Tibial nerve (tissue), 4 donors: Measurements from ENCODE around the gene RASGEF1C. TPM values are rescaled to one million over a fixed set of nuclear protein-coding genes. Genes with fewer than 3 reads are reported as not detected.

Experiments used
- DNase-seq, 2 donors: peaks; one replicate each; pipeline ENCODE4 v3.0.0-alpha.2; 2019; ENCODE audit warnings: low spot score in 2 of 2
- H3K27ac ChIP-seq, 4 donors: fragments of 200-600 bp; sonication (generic) in 3 of 4; one replicate each; pipeline ENCODE4 v1.5.1; 2017 to 2019; ENCODE audit warnings: mild to moderate bottlenecking in 1 of 4
- H3K27me3 ChIP-seq, 2 donors: fragments of 200-600 bp; sonication (generic) in 1 of 2; one replicate each; pipeline versions ENCODE4 v1.5.1 to v1.6.0; 2017 to 2019
- H3K36me3 ChIP-seq, 3 donors: fragments of 200-600 bp; sonication (generic); one replicate each; pipeline ENCODE4 v1.5.1; 2018 to 2019
- H3K4me1 ChIP-seq, 4 donors: fragments of 200-600 bp; sonication (generic) in 3 of 4; one replicate each; pipeline ENCODE4 v1.5.1; 2017 to 2019
- H3K4me3 ChIP-seq, 4 donors: fragments of 200-600 bp; sonication (generic) in 3 of 4; one replicate each; pipeline ENCODE4 v1.5.1; 2017 to 2019; ENCODE audit warnings: mild to moderate bottlenecking in 1 of 4, moderate library complexity in 1 of 4
- H3K9me3 ChIP-seq, 4 donors: fragments of 200-600 bp; sonication (generic) in 3 of 4; one replicate each; pipeline ENCODE4 v1.5.1; 2017 to 2019
- CTCF ChIP-seq, 5 experiments: fragments of 200-600 bp in 3 of 5; fragments of 450-650 bp in 2 of 5; sonication (generic) in 3 of 5; IDR thresholded peaks; one replicate each; pipeline ENCODE4 v1.5.1; 2016 to 2019; ENCODE audit warnings: antibody characterized with exemption in 5 of 5, mild to moderate bottlenecking in 3 of 5, moderate library complexity in 2 of 5
- EP300 ChIP-seq, 2 donors: sonication (generic); formaldehyde crosslinking; IDR thresholded peaks; one replicate each; pipeline ENCODE4 v1.6.1; 2017; ENCODE audit warnings: antibody characterized with exemption in 2 of 2, mild to moderate bottlenecking in 1 of 2
- POLR2A ChIP-seq, 2 donors: fragments of 450-650 bp; IDR thresholded peaks; one replicate each; pipeline ENCODE4 v1.6.1; 2017; ENCODE audit warnings: antibody characterized with exemption in 2 of 2, mild to moderate bottlenecking in 2 of 2, moderate library complexity in 2 of 2
- WGBS, 2 donors: methylation state at CpG; one replicate each; pipeline ENCODE4 v1.1.5; 2018; 5-methylcytosine and 5-hydroxymethylcytosine counted together
- total RNA-seq, 4 donors: library from RNA; depleted of rRNA; stranded (reverse); fragments of >200 nt; gene quantifications; one replicate each; pipeline ENCODE4 v1.1.0, GENCODE V29; 2016

RASGEF1C gene
- total RNA-seq, 4 donors from 2014 or later, result 2.7 to 12.0 (median 10.4) TPM

- DNase-seq, result no peak
- Histone ChIP-seq H3K4me3 (peak overlapping the region; percentile 40 to 60 (median 42)), H3K27ac (peak overlapping the region; percentile 40 to 86 (median 71)), H3K36me3 (no peaks in the 10 kb centered on the region), H3K27me3 (peaks cover 0 to 12% of the 10 kb centered on the region in 2 donors), H3K4me1 (peaks cover 0 to 12% (median 3%) of the 10 kb centered on the region in 4 donors), H3K9me3 (no peaks in the 10 kb centered on the region)
- TF ChIP-seq EP300 (IDR thresholded peaks at IDR 0.05), result no peak
- no peak for TF ChIP-seq POLR2A (IDR thresholded peaks at IDR 0.05)
- WGBS, 2 donors, result 36 to 41% methylated on average over 12 to 25 of the region's 25 CpGs
These were observed 1.4 kb downstream of the RASGEF1C start for GRCh38 chr5:180207593-180207992.

GRCh38 chr5:180206993-180207392 lies 2.0 kb downstream of the RASGEF1C start:
- Histone ChIP-seq H3K4me1 (peaks cover 0 to 12% (median 3%) of the 10 kb centered on the region in 4 donors), H3K27ac (peak overlapping the region; percentile 40 to 86 (median 71)), H3K4me3 (peak overlapping the region in 3 of 4 donors; percentile 40 to 60 (median 42)), H3K27me3 (peaks cover 0 to 12% of the 10 kb centered on the region in 2 donors), H3K36me3 (no peaks in the 10 kb centered on the region), H3K9me3 (no peaks in the 10 kb centered on the region)
- DNase-seq, result no peak
- TF ChIP-seq CTCF (IDR thresholded peaks at IDR 0.05), result no peak
- no peak for TF ChIP-seq POLR2A (IDR thresholded peaks at IDR 0.05)
- peak in 1 of 2 donors; percentile 34 for TF ChIP-seq EP300 (IDR thresholded peaks at IDR 0.05)
- 52 to 57% methylated on average over 11 of the region's 11 CpGs for WGBS, 2 donors

- H3K4me3 ChIP-seq, result no peak overlapping the region
- 74 to 84% methylated on average over 1 of the region's 1 CpG for WGBS, 2 donors
- H3K36me3 ChIP-seq, result no peaks in the 10 kb centered on the region
- no peaks in the 10 kb centered on the region for H3K9me3 ChIP-seq
- H3K27me3 ChIP-seq, result peaks cover 0 to 12% of the 10 kb centered on the region in 2 donors
- TF ChIP-seq POLR2A (IDR thresholded peaks at IDR 0.05) (no peak), EP300 (IDR thresholded peaks at IDR 0.05) (no peak), CTCF (IDR thresholded peaks at IDR 0.05) (no peak)
- no peak for DNase-seq
- peaks cover 0 to 12% (median 3%) of the 10 kb centered on the region in 4 donors for H3K4me1 ChIP-seq
- H3K27ac ChIP-seq, result peak overlapping the region in 2 of 4 donors; percentile 79 to 86
These were observed 3.1 kb downstream of the RASGEF1C start for GRCh38 chr5:180205916-180206315.

- H3K9me3 ChIP-seq, result no peaks in the 10 kb centered on the region
- no peak overlapping the region for H3K4me3 ChIP-seq
- DNase-seq, result no peak
- H3K36me3 ChIP-seq, result no peaks in the 10 kb centered on the region
- peaks cover 0 to 10% (median 3%) of the 10 kb centered on the region in 4 donors for H3K4me1 ChIP-seq
- peaks cover 0 to 12% of the 10 kb centered on the region in 2 donors for H3K27me3 ChIP-seq
- peak overlapping the region in 2 of 4 donors; percentile 9 to 27 for H3K27ac ChIP-seq
- WGBS, 2 donors, result 60 to 72% methylated on average over 1 of the region's 1 CpG
- TF ChIP-seq POLR2A (IDR thresholded peaks at IDR 0.05) (no peak), EP300 (IDR thresholded peaks at IDR 0.05) (no peak), CTCF (IDR thresholded peaks at IDR 0.05) (no peak)
These were observed 4.7 kb downstream of the RASGEF1C start for GRCh38 chr5:180204276-180204819.

- no peaks in the 10 kb centered on the region for H3K9me3 ChIP-seq
- peak overlapping the region in 1 of 4 donors; percentile 50 for H3K27ac ChIP-seq
- H3K4me3 ChIP-seq, result no peak overlapping the region
- H3K36me3 ChIP-seq, result peaks cover 0 to 6% (median 0%) of the 10 kb centered on the region in 3 donors
- peaks cover 0 to 3% (median under 1%) of the 10 kb centered on the region in 4 donors for H3K4me1 ChIP-seq
- no peak for DNase-seq
- H3K27me3 ChIP-seq, result peaks cover 0 to 7% of the 10 kb centered on the region in 2 donors
- 70 to 72% methylated on average over 8 of the region's 8 CpGs for WGBS, 2 donors
- no peak for TF ChIP-seq EP300 (IDR thresholded peaks at IDR 0.05)
- TF ChIP-seq CTCF (IDR thresholded peaks at IDR 0.05), result no peak
- TF ChIP-seq POLR2A (IDR thresholded peaks at IDR 0.05), result no peak
These were observed 6.0 kb downstream of the RASGEF1C start for GRCh38 chr5:180202939-180203573.
